Stimulated activated CD8-positive, alpha-beta memory T cell treated with anti-CD3 and anti-CD28 coated beads, Interleukin-4, amount 100 ng/mL, for 24 hours (primary cell): ENCODE results near the gene NSG2.

ENCODE experiments used
- DNase-seq: peaks from one replicate; pipeline ENCODE4 v3.0.0-alpha.2; 2020; ENCODE audit warnings: low read depth

Gene NSG2

GRCh38 chr5:174063082-174063756 lies 17.7 kb downstream of the NSG2 start:
- DNase-seq, result no peak

GRCh38 chr5:174064171-174064570 lies 18.7 kb downstream of the NSG2 start:
- no peak for DNase-seq

GRCh38 chr5:174065528-174066197 lies 20.2 kb downstream of the NSG2 start:
- DNase-seq, result no peak

- DNase-seq, result no peak
Observed at GRCh38 chr5:174067499-174067898, 22.0 kb downstream of the NSG2 start.

GRCh38 chr5:174071484-174071883 lies 26.0 kb downstream of the NSG2 start:
- DNase-seq, result no peak

GRCh38 chr5:174073122-174073660 lies 27.7 kb downstream of the NSG2 start:
- DNase-seq, result no peak

GRCh38 chr5:174074369-174074768 lies 28.9 kb downstream of the NSG2 start:
- DNase-seq, result no peak

GRCh38 chr5:174078416-174078815 lies 32.9 kb downstream of the NSG2 start:
- no peak for DNase-seq

GRCh38 chr5:174082286-174082685 lies 36.8 kb downstream of the NSG2 start:
- no peak for DNase-seq

- DNase-seq, result no peak
Observed at GRCh38 chr5:174083056-174083827, 37.7 kb downstream of the NSG2 start.

GRCh38 chr5:174084691-174085154 lies 39.2 kb downstream of the NSG2 start:
- no peak for DNase-seq

GRCh38 chr5:174086751-174087150 lies 41.2 kb downstream of the NSG2 start:
- no peak for DNase-seq

- no peak for DNase-seq
Observed at GRCh38 chr5:174087783-174088182, 42.3 kb downstream of the NSG2 start.

- no peak for DNase-seq
Observed at GRCh38 chr5:174090129-174090528, 44.6 kb downstream of the NSG2 start.

GRCh38 chr5:174093123-174093522 lies 47.6 kb downstream of the NSG2 start:
- DNase-seq, result no peak

GRCh38 chr5:174094857-174095606 lies 49.5 kb downstream of the NSG2 start:
- DNase-seq, result no peak

GRCh38 chr5:174096619-174097018 lies 51.1 kb downstream of the NSG2 start:
- no peak for DNase-seq

- no peak for DNase-seq
Observed at GRCh38 chr5:174097486-174098185, 52.1 kb downstream of the NSG2 start.

- no peak for DNase-seq
Observed at GRCh38 chr5:174098694-174099093, 53.2 kb downstream of the NSG2 start.

- DNase-seq, result no peak
Observed at GRCh38 chr5:174100490-174100889, 55.0 kb downstream of the NSG2 start.

GRCh38 chr5:174101195-174101730 lies 55.8 kb downstream of the NSG2 start:
- DNase-seq, result no peak
